GM12878 (cell line): Measurements from ENCODE around the gene RAB2B. TPM values are rescaled to one million over a fixed set of nuclear protein-coding genes. Genes with fewer than 3 reads are reported as not detected.

Experiments
- ATAC-seq: fragments of 200-7000 bp; cut with Tn5 transposase; 3 replicates; pipeline ENCODE4 v1.9.1; 2020; ENCODE audit warnings: mild to moderate bottlenecking, moderate library complexity
- BruUV-seq: library from RNA; stranded (reverse); fragments of 400-500 nt; replicated peaks from 2 replicates; lab custom pipeline; 2021; lab: Mats Ljungman, UMichigan
- CTCF ChIA-PET: fragments of 300-600 bp; sonication (Branson Sonifier 250); formaldehyde crosslinking; extraction: SDS; loops from one replicate; lab custom pipeline; 2021; ENCODE audit warnings: inconsistent platforms; lab: Yijun Ruan, JAX
- POLR2A ChIA-PET: fragments of 350-600 bp; formaldehyde crosslinking; extraction: SDS; loops from one replicate; lab custom pipeline; 2021; ENCODE audit warnings: inconsistent platforms; lab: Charles Lee
- RAD21 ChIA-PET: fragments of 300-600 bp; sonication (Branson Sonifier 250); formaldehyde crosslinking; loops from one replicate; lab custom pipeline; 2023; ENCODE audit warnings: antibody characterized with exemption; ENCODE audit not compliant: unreplicated experiment; lab: Charles Lee
- SMC1A ChIA-PET: fragments of 300-600 bp; sonication (Branson Sonifier 250); formaldehyde crosslinking; loops from one replicate; lab custom pipeline; 2023; ENCODE audit not compliant: unreplicated experiment, uncharacterized antibody; lab: Charles Lee
- DNase-seq: peaks from one replicate; pipeline ENCODE4 v3.0.0-alpha.2; 2011; ENCODE audit warnings: low read depth, low spot score
- FAIRE-seq: peaks from 3 replicates; lab custom pipeline; 2011; peaks lifted over from hg19 to GRCh38; lab: Jason Lieb, UNC
- H2AFZ ChIP-seq: 2 replicates; pipeline ENCODE4 v1.6.0; 2011; ENCODE audit warnings: low read depth, low read length, control low read depth; ENCODE audit not compliant: control insufficient read depth
- H3K27ac ChIP-seq: 2 replicates; pipeline ENCODE4 v1.5.1; 2011; ENCODE audit warnings: control low read depth; ENCODE audit not compliant: control insufficient read depth, insufficient read depth
- H3K27me3 ChIP-seq, 2 experiments: replicated peaks in 1 of 2; 2 replicates each; pipeline versions ENCODE4 v1.6.0 to v1.6.1; 2011; ENCODE audit warnings: low read length in 1 of 2; ENCODE audit not compliant: control insufficient read depth in 2 of 2, insufficient read depth in 2 of 2
- H3K36me3 ChIP-seq, 2 experiments: 2 replicates each; pipeline ENCODE4 v1.5.1; 2011; ENCODE audit warnings: low read length in 1 of 2; ENCODE audit not compliant: control insufficient read depth in 2 of 2, insufficient read depth in 2 of 2
- H3K4me1 ChIP-seq: 2 replicates; pipeline ENCODE4 v1.6.1; 2011; ENCODE audit warnings: mild to moderate bottlenecking, low read length, moderate library complexity, mixed read lengths; ENCODE audit not compliant: control insufficient read depth, insufficient read depth
- H3K4me2 ChIP-seq: 2 replicates; pipeline ENCODE4 v1.6.0; 2011; ENCODE audit warnings: control low read depth; ENCODE audit not compliant: control insufficient read depth, insufficient read depth
- H3K4me3 ChIP-seq: fragments of 200-600 bp; sonication (generic); 2 replicates; pipeline ENCODE4 v1.5.1; 2016
- H3K79me2 ChIP-seq: 2 replicates; pipeline ENCODE4 v1.6.0; 2011; ENCODE audit warnings: low read length; ENCODE audit not compliant: control insufficient read depth, insufficient read depth
- H3K9ac ChIP-seq: 2 replicates; pipeline ENCODE4 v1.8.0; 2011; ENCODE audit warnings: low read length, control low read depth, mixed read lengths; ENCODE audit not compliant: control insufficient read depth, insufficient read depth
- H3K9me3 ChIP-seq: replicated peaks from 3 replicates; pipeline ENCODE4 v1.5.1; 2011; ENCODE audit warnings: mild to moderate bottlenecking, low read length; ENCODE audit not compliant: control insufficient read depth, insufficient read depth
- H4K20me1 ChIP-seq: 2 replicates; pipeline ENCODE4 v1.6.0; 2011; ENCODE audit not compliant: control insufficient read depth, insufficient read depth
- HDAC6 ChIP-seq: fragments of 200-600 bp; sonication (generic); IDR thresholded peaks from one replicate; pipeline ENCODE4 v1.8.0; 2017; ENCODE audit warnings: antibody characterized with exemption; ENCODE audit not compliant: unreplicated experiment
- KLF5 ChIP-seq: fragments of 450-650 bp; IDR thresholded peaks from 2 replicates; pipeline ENCODE4 v1.6.1; 2014; ENCODE audit warnings: mild to moderate bottlenecking; ENCODE audit not compliant: partially characterized antibody
- MTA3 ChIP-seq: IDR thresholded peaks from 2 replicates; pipeline ENCODE4 v1.6.1; 2012; ENCODE audit warnings: low read length, inconsistent platforms, borderline replicate concordance
- POU2F2 ChIP-seq: IDR thresholded peaks from 3 replicates; pipeline ENCODE4 v1.6.1; 2011; ENCODE audit warnings: low read depth, mild to moderate bottlenecking, low read length, borderline replicate concordance
- SKIL ChIP-seq: fragments of 450-650 bp; IDR thresholded peaks from 2 replicates; pipeline ENCODE4 v1.6.1; 2017; ENCODE audit warnings: mild to moderate bottlenecking, low read depth, inconsistent platforms; ENCODE audit not compliant: poor library complexity, severe bottlenecking
- SREBF1 ChIP-seq: IDR thresholded peaks from 2 replicates; pipeline ENCODE4 v1.6.1; 2012; ENCODE audit warnings: mild to moderate bottlenecking, low read length
- YBX1 ChIP-seq: fragments of 450-650 bp; IDR thresholded peaks from 2 replicates; pipeline ENCODE4 v1.6.1; 2016; ENCODE audit warnings: antibody characterized with exemption
- WGBS: methylation state at CpG from one replicate; pipeline ENCODE4 v1.1.6; 2016; ENCODE audit warnings: low lambda C conversion rate; ENCODE audit not compliant: insufficient replicate concordance, insufficient coverage; ENCODE audit errors: missing lambda C conversion rate; 5-methylcytosine and 5-hydroxymethylcytosine counted together
- in situ Hi-C: fragments of 300-500 bp; cut with MboI; formaldehyde crosslinking; loops from 9 replicates; pipeline ENCODE4 v1.14.3; 2018; ENCODE audit warnings: mixed read lengths
- intact Hi-C: fragments of 100-400 bp; cut with micrococcal nuclease; formaldehyde crosslinking; loops from one replicate; pipeline ENCODE4 v1.14.2; 2022; ENCODE audit not compliant: unreplicated experiment
- polyA plus RNA-seq, 11 experiments: library from polyadenylated mRNA; depleted of rRNA in 4 of 11; unstranded in 6 of 11; stranded (reverse) in 5 of 11; fragments of >200 nt; fragmentation: Nextera tagmentation in 4 of 11; fragmentation: Illumina TruSeq in 1 of 11; extraction: Ambion mirVana in 4 of 11; extraction: Trizol in 1 of 11; gene quantifications; 1 replicate in 1 of 11; 2 replicates in 10 of 11; pipeline versions ENCODE4 v1.2.1 to v1.2.3, GENCODE V29; 2011 to 2016; ENCODE audit warnings: inconsistent platforms in 2 of 11, missing spikeins in 2 of 11, low read depth in 1 of 11
- total RNA-seq, 4 experiments: library from RNA; depleted of rRNA in 3 of 4; stranded (reverse); fragments of >200 nt in 3 of 4; fragmentation: Illumina TruSeq in 1 of 4; extraction: Trizol in 1 of 4; gene quantifications; 2 replicates each; pipeline versions ENCODE4 v1.2.1 to v1.2.3, GENCODE V29; 2013 to 2021
- TF ChIP-seq, protein P1 (sequence below): fragments of 450-650 bp; formaldehyde crosslinking; IDR thresholded peaks from 2 replicates; pipeline ENCODE4 v1.4.0; 2020; ENCODE audit warnings: mild to moderate bottlenecking, moderate library complexity
- TF ChIP-seq, protein P2 (sequence below): fragments of 450-650 bp; formaldehyde crosslinking; IDR thresholded peaks from 2 replicates; pipeline ENCODE4 v1.4.0; 2022; ENCODE audit warnings: mild to moderate bottlenecking, moderate library complexity

Gene RAB2B
- total and polyA plus RNA-seq, 10 of the 15 experiments (the other 5 are each of a cell fraction or from before 2014, with no cell fraction given) = 5.6 to 45.1 (median 12.5) TPM

GRCh38 chr14:21454843-21455544 is 21.8 kb downstream of the RAB2B start:
- peak overlapping the region; percentile 94 for H3K27ac ChIP-seq
- no peak for FAIRE-seq
- H3K4me1 ChIP-seq = peaks cover 12% of the 10 kb centered on the region
- RAD21 ChIA-PET = interaction anchor here (1.0 to 3.2 kb wide), 9 partner anchors 10 to 350 kb away, joined by 3 to 46 read pairs (median 6); partner anchors contain the start of gene SUPT16H
- CTCF ChIA-PET = interaction anchor here (1.2 to 3.3 kb wide), 11 partner anchors 9 to 215 kb away, joined by 3 to 38 read pairs (median 4); partner anchors contain the start of genes RAB2B, SUPT16H and TOX4
- TF ChIP-seq MTA3 = 0 out of 2 replicates have a peak, but pooled peaks have one; percentile 12
- TF ChIP-seq KLF5 = no peak
- no peak for TF ChIP-seq SREBF1
- TF ChIP-seq, protein P1, sequence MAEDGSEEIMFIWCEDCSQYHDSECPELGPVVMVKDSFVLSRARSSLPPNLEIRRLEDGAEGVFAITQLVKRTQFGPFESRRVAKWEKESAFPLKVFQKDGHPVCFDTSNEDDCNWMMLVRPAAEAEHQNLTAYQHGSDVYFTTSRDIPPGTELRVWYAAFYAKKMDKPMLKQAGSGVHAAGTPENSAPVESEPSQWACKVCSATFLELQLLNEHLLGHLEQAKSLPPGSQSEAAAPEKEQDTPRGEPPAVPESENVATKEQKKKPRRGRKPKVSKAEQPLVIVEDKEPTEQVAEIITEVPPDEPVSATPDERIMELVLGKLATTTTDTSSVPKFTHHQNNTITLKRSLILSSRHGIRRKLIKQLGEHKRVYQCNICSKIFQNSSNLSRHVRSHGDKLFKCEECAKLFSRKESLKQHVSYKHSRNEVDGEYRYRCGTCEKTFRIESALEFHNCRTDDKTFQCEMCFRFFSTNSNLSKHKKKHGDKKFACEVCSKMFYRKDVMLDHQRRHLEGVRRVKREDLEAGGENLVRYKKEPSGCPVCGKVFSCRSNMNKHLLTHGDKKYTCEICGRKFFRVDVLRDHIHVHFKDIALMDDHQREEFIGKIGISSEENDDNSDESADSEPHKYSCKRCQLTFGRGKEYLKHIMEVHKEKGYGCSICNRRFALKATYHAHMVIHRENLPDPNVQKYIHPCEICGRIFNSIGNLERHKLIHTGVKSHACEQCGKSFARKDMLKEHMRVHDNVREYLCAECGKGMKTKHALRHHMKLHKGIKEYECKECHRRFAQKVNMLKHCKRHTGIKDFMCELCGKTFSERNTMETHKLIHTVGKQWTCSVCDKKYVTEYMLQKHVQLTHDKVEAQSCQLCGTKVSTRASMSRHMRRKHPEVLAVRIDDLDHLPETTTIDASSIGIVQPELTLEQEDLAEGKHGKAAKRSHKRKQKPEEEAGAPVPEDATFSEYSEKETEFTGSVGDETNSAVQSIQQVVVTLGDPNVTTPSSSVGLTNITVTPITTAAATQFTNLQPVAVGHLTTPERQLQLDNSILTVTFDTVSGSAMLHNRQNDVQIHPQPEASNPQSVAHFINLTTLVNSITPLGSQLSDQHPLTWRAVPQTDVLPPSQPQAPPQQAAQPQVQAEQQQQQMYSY (CRISPR knock-in tag) = no peak
- no peak for TF ChIP-seq HDAC6
- TF ChIP-seq YBX1 = no peak
- no peak for TF ChIP-seq POU2F2
- TF ChIP-seq, protein P2, sequence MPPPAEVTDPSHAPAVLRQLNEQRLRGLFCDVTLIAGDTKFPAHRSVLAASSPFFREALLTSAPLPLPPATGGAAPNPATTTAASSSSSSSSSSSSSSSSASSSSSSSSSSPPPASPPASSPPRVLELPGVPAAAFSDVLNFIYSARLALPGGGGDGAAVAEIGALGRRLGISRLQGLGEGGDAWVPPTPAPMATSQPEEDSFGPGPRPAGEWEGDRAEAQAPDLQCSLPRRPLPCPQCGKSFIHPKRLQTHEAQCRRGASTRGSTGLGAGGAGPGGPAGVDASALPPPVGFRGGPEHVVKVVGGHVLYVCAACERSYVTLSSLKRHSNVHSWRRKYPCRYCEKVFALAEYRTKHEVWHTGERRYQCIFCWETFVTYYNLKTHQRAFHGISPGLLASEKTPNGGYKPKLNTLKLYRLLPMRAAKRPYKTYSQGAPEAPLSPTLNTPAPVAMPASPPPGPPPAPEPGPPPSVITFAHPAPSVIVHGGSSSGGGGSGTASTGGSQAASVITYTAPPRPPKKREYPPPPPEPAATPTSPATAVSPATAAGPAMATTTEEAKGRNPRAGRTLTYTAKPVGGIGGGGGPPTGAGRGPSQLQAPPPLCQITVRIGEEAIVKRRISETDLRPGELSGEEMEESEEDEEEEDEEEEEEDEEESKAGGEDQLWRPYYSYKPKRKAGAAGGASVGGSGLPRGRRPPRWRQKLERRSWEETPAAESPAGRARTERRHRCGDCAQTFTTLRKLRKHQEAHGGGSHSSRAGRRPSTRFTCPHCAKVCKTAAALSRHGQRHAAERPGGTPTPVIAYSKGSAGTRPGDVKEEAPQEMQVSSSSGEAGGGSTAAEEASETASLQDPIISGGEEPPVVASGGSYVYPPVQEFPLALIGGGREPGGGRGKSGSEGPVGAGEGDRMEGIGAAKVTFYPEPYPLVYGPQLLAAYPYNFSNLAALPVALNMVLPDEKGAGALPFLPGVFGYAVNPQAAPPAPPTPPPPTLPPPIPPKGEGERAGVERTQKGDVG (CRISPR knock-in tag) = no peak
- TF ChIP-seq SKIL = no peak
- TF ChIP-seq, all 136 proteins: peak for 1
- intact Hi-C loops (no loop called here), in situ Hi-C loops (no loop called here)
- H2AFZ ChIP-seq = no peak overlapping the region
- no peak for DNase-seq
- BruUV-seq = TSS peak; percentile 70
- ChIA-PET POLR2A (interaction anchor here (0.5 to 7.3 kb wide), 6 partner anchors 10 to 72 kb away, joined by 3 to 82 read pairs (median 6); partner anchors contain the start of gene METTL3), SMC1A (interaction anchor here (0.9 to 2.6 kb wide), 10 partner anchors 10 to 75 kb away, joined by 3 to 23 read pairs (median 5); no protein-coding TSS in a partner anchor)
- peak overlapping the region; percentile 94 for H3K9ac ChIP-seq
- WGBS = 3% methylated on average over 15 of the region's 15 CpGs
- H3K36me3 ChIP-seq = no peaks in the 10 kb centered on the region; a peak in 2 of 4 replicates
- H3K4me2 ChIP-seq = peak overlapping the region; percentile 70
- H4K20me1 ChIP-seq = no peaks in the 10 kb centered on the region
- no peaks in the 10 kb centered on the region for H3K27me3 ChIP-seq
- ATAC-seq = peak; percentile 3; the same call in 1 of the 3 replicates
- H3K79me2 ChIP-seq = peaks cover 54% of the 10 kb centered on the region
- peak overlapping the region; percentile 97 for H3K4me3 ChIP-seq
- no peaks in the 10 kb centered on the region for H3K9me3 ChIP-seq
